Trophoblast cell (in vitro differentiated cells and primary cell): ENCODE results near the gene KIF26A.

Experiments
- DNase-seq, 2 donors: peaks; one replicate each; pipeline ENCODE4 v3.0.0-alpha.2; 2016
- H2AFZ ChIP-seq: 2 replicates; pipeline ENCODE4 v1.6.1; 2013; ENCODE audit warnings: low read length, moderate library complexity, mild to moderate bottlenecking; ENCODE audit not compliant: insufficient read depth, poor library complexity
- H2AK5ac ChIP-seq: 2 replicates; pipeline ENCODE4 v1.6.1; 2013; ENCODE audit warnings: mild to moderate bottlenecking, low read length
- H2BK120ac ChIP-seq: 2 replicates; pipeline ENCODE4 v1.6.1; 2013; ENCODE audit warnings: low read length, mild to moderate bottlenecking, moderate library complexity; ENCODE audit not compliant: insufficient read depth, poor library complexity
- H2BK12ac ChIP-seq: 2 replicates; pipeline ENCODE4 v1.6.1; 2013; ENCODE audit warnings: mild to moderate bottlenecking, low read length, moderate library complexity
- H2BK5ac ChIP-seq: 2 replicates; pipeline ENCODE4 v1.6.1; 2013; ENCODE audit warnings: low read length, low read depth, moderate library complexity, mild to moderate bottlenecking; ENCODE audit not compliant: poor library complexity
- H3K14ac ChIP-seq: 2 replicates; pipeline ENCODE4 v1.6.1; 2013; ENCODE audit warnings: mild to moderate bottlenecking, low read length
- H3K18ac ChIP-seq: 2 replicates; pipeline ENCODE4 v1.6.1; 2013; ENCODE audit warnings: mild to moderate bottlenecking, low read length
- H3K23ac ChIP-seq: 2 replicates; pipeline ENCODE4 v1.6.1; 2013; ENCODE audit warnings: low read length
- H3K27ac ChIP-seq: 2 replicates; pipeline ENCODE4 v1.5.1; 2013; ENCODE audit warnings: low read depth, mild to moderate bottlenecking, inconsistent platforms, low read length, moderate library complexity
- H3K27me3 ChIP-seq: 2 replicates; pipeline ENCODE4 v1.6.1; 2013; ENCODE audit warnings: inconsistent platforms, mild to moderate bottlenecking, low read length, moderate library complexity; ENCODE audit not compliant: insufficient read depth
- H3K36me3 ChIP-seq, 2 experiments: 1 replicate in 1 of 2; 2 replicates in 1 of 2; pipeline ENCODE4 v1.6.1; 2013; ENCODE audit warnings: low read length in 2 of 2, mild to moderate bottlenecking in 2 of 2, moderate library complexity in 1 of 2; ENCODE audit not compliant: insufficient read depth in 2 of 2, control insufficient read depth in 1 of 2
- H3K4ac ChIP-seq: 2 replicates; pipeline ENCODE4 v1.6.1; 2013; ENCODE audit warnings: low read depth, mild to moderate bottlenecking, low read length, moderate library complexity
- H3K4me1 ChIP-seq, 2 experiments: 1 replicate in 1 of 2; 2 replicates in 1 of 2; pipeline ENCODE4 v1.6.1; 2013; ENCODE audit warnings: low read length in 2 of 2, mild to moderate bottlenecking in 2 of 2, moderate library complexity in 1 of 2; ENCODE audit not compliant: insufficient read depth in 2 of 2, control insufficient read depth in 1 of 2
- H3K4me2 ChIP-seq: 2 replicates; pipeline ENCODE4 v1.6.1; 2013; ENCODE audit warnings: inconsistent platforms, mild to moderate bottlenecking, low read length, moderate library complexity
- H3K4me3 ChIP-seq: 2 replicates; pipeline ENCODE4 v1.5.1; 2013; ENCODE audit warnings: mild to moderate bottlenecking, low read depth, low read length, inconsistent platforms
- H3K79me1 ChIP-seq: one replicate; pipeline ENCODE4 v1.6.1; 2013; ENCODE audit warnings: low read length
- H3K79me2 ChIP-seq: 2 replicates; pipeline ENCODE4 v1.6.1; 2013; ENCODE audit warnings: low read length, mild to moderate bottlenecking; ENCODE audit not compliant: control insufficient read depth, insufficient read depth, poor library complexity
- H3K9ac ChIP-seq: 2 replicates; pipeline ENCODE4 v1.6.1; 2013; ENCODE audit warnings: mild to moderate bottlenecking, low read length
- H3K9me3 ChIP-seq: 2 replicates; pipeline ENCODE4 v1.6.1; 2013; ENCODE audit warnings: low read depth, mild to moderate bottlenecking, control low read depth, inconsistent platforms, low read length; ENCODE audit not compliant: insufficient read depth
- H4K12ac ChIP-seq: 2 replicates; pipeline ENCODE4 v1.6.1; 2013; ENCODE audit warnings: low read depth, mild to moderate bottlenecking, low read length, moderate library complexity
- H4K8ac ChIP-seq: 2 replicates; pipeline ENCODE4 v1.6.1; 2013; ENCODE audit warnings: low read depth, mild to moderate bottlenecking, low read length, moderate library complexity
- H4K91ac ChIP-seq: one replicate; pipeline ENCODE4 v1.6.1; 2013; ENCODE audit warnings: low read depth, mild to moderate bottlenecking, low read length, moderate library complexity
- WGBS: extraction: QIAGEN DNeasy Blood & Tissue Kit; methylation state at CpG from one replicate; pipeline ENCODE4 v1.1.7; 2013; ENCODE audit warnings: missing lambda C conversion rate; ENCODE audit not compliant: insufficient read length, insufficient coverage; ENCODE audit errors: extremely low coverage; 5-methylcytosine and 5-hydroxymethylcytosine counted together

The KIF26A gene

GRCh38 chr14:104200591-104200990, 62.2 kb downstream of the KIF26A start:
- Histone ChIP-seq H2AFZ (no peak overlapping the region), H3K79me1 (no peaks in the 10 kb centered on the region), H3K9me3 (peaks cover 14% of the 10 kb centered on the region), H4K12ac (no peak overlapping the region), H3K36me3 (no peaks in the 10 kb centered on the region), H3K27ac (no peak overlapping the region), H2BK12ac (no peak overlapping the region), H3K9ac (no peak overlapping the region), H3K18ac (no peak overlapping the region), H2AK5ac (no peak overlapping the region), H4K8ac (no peak overlapping the region), H3K23ac (no peak overlapping the region), H3K14ac (no peak overlapping the region), H3K27me3 (no peaks in the 10 kb centered on the region), H3K4me3 (no peak overlapping the region), H2BK120ac (no peak overlapping the region), H4K91ac (no peak overlapping the region), H2BK5ac (no peak overlapping the region), H3K79me2 (no peaks in the 10 kb centered on the region), H3K4me2 (no peak overlapping the region), H3K4ac (no peak overlapping the region), H3K4me1 (peaks cover 0 to 2% of the 10 kb centered on the region in 2 experiments)
- DNase-seq = no peak
- WGBS = no CpG with 5 or more reads among the region's 10 CpGs

- Histone ChIP-seq H2AFZ (no peak overlapping the region), H3K27ac (no peak overlapping the region), H3K23ac (no peak overlapping the region), H2BK120ac (no peak overlapping the region), H3K79me1 (no peaks in the 10 kb centered on the region), H3K79me2 (no peaks in the 10 kb centered on the region), H3K9ac (no peak overlapping the region), H3K4ac (no peak overlapping the region), H3K27me3 (no peaks in the 10 kb centered on the region), H4K8ac (no peak overlapping the region), H3K18ac (no peak overlapping the region), H3K4me2 (no peak overlapping the region), H4K91ac (no peak overlapping the region), H2BK5ac (no peak overlapping the region), H3K9me3 (peaks cover 14% of the 10 kb centered on the region), H2BK12ac (no peak overlapping the region), H3K14ac (no peak overlapping the region), H3K36me3 (no peaks in the 10 kb centered on the region), H3K4me1 (no peaks in the 10 kb centered on the region), H4K12ac (no peak overlapping the region), H3K4me3 (no peak overlapping the region), H2AK5ac (no peak overlapping the region)
- no CpG with 5 or more reads among the region's 13 CpGs for WGBS
- no peak for DNase-seq
Observed at GRCh38 chr14:104201063-104201462, 62.7 kb downstream of the KIF26A start.

GRCh38 chr14:104201496-104201895, 63.1 kb downstream of the KIF26A start:
- Histone ChIP-seq H2BK5ac (no peak overlapping the region), H3K79me1 (no peaks in the 10 kb centered on the region), H3K9me3 (peaks cover 14% of the 10 kb centered on the region), H3K23ac (no peak overlapping the region), H3K27me3 (no peaks in the 10 kb centered on the region), H3K9ac (no peak overlapping the region), H3K4ac (no peak overlapping the region), H3K36me3 (no peaks in the 10 kb centered on the region), H3K18ac (no peak overlapping the region), H2BK12ac (no peak overlapping the region), H3K79me2 (no peaks in the 10 kb centered on the region), H4K12ac (no peak overlapping the region), H2AK5ac (no peak overlapping the region), H3K4me2 (no peak overlapping the region), H3K4me1 (no peaks in the 10 kb centered on the region), H3K27ac (no peak overlapping the region), H3K14ac (no peak overlapping the region), H4K8ac (no peak overlapping the region), H4K91ac (no peak overlapping the region), H2BK120ac (no peak overlapping the region), H2AFZ (no peak overlapping the region), H3K4me3 (no peak overlapping the region)
- DNase-seq = no peak
- WGBS = no CpG with 5 or more reads among the region's 9 CpGs

GRCh38 chr14:104202259-104203070, 64.1 kb downstream of the KIF26A start:
- no peak overlapping the region for H3K4ac ChIP-seq
- H2BK120ac ChIP-seq = no peak overlapping the region
- H3K4me1 ChIP-seq = no peaks in the 10 kb centered on the region
- no peak overlapping the region for H4K12ac ChIP-seq
- WGBS = no CpG with 5 or more reads among the region's 27 CpGs
- H2AFZ ChIP-seq = no peak overlapping the region
- no peaks in the 10 kb centered on the region for H3K27me3 ChIP-seq
- H3K79me2 ChIP-seq = no peaks in the 10 kb centered on the region
- H3K36me3 ChIP-seq = no peaks in the 10 kb centered on the region
- no peak overlapping the region for H3K4me3 ChIP-seq
- H3K9me3 ChIP-seq = peaks cover 14% of the 10 kb centered on the region
- H3K23ac ChIP-seq = no peak overlapping the region
- H3K79me1 ChIP-seq = no peaks in the 10 kb centered on the region
- no peak overlapping the region for H2AK5ac ChIP-seq
- no peak overlapping the region for H3K27ac ChIP-seq
- H2BK5ac ChIP-seq = no peak overlapping the region
- H4K8ac ChIP-seq = no peak overlapping the region
- no peak overlapping the region for H2BK12ac ChIP-seq
- H3K18ac ChIP-seq = no peak overlapping the region
- H4K91ac ChIP-seq = no peak overlapping the region
- no peak overlapping the region for H3K4me2 ChIP-seq
- H3K14ac ChIP-seq = no peak overlapping the region
- H3K9ac ChIP-seq = no peak overlapping the region
- no peak for DNase-seq
